HFFc6 (cell line): ENCODE measurements around the gene LIPN. TPM values are rescaled to one million over a fixed set of nuclear protein-coding genes. Genes with fewer than 3 reads are reported as not detected.

Experiments
- DNase-seq: peaks from one replicate; pipeline ENCODE4 v3.0.0-alpha.2; 2018
- H3K27ac Mint-ChIP-seq: 2 replicates; pipeline ENCODE4 v1.8.0; 2020; ENCODE audit warnings: mild to moderate bottlenecking, mixed read lengths
- H3K27me3 Mint-ChIP-seq: 2 replicates; pipeline ENCODE4 v1.8.0; 2021; ENCODE audit warnings: mild to moderate bottlenecking, moderate library complexity, mixed read lengths; ENCODE audit not compliant: insufficient read depth
- H3K36me3 Mint-ChIP-seq: 2 replicates; pipeline ENCODE4 v1.8.0; 2021; ENCODE audit warnings: low read depth, mixed read lengths
- H3K4me1 Mint-ChIP-seq: 2 replicates; pipeline ENCODE4 v1.8.0; 2020; ENCODE audit warnings: low read depth, mixed read lengths
- H3K4me3 Mint-ChIP-seq: 2 replicates; pipeline ENCODE4 v1.8.0; 2020; ENCODE audit warnings: mild to moderate bottlenecking, moderate library complexity, mixed read lengths
- H3K9me3 Mint-ChIP-seq: 2 replicates; pipeline ENCODE4 v1.8.0; 2020; ENCODE audit warnings: mild to moderate bottlenecking, mixed read lengths
- total RNA-seq, 6 experiments: library from RNA; stranded (reverse); fragmentation: NEBNext Ultra II Directional; extraction: Animal tissue kit (Norgen Biotek cat#: 25700); gene quantifications; 2 replicates in 1 of 6; 3 replicates in 5 of 6; pipeline ENCODE4 v1.2.3, GENCODE V29; 2021
- TF ChIP-seq, protein P1 (sequence below): fragments of 200-600 bp; sonication (generic); IDR thresholded peaks from 2 replicates; pipeline ENCODE4 v1.5.0; 2021; ENCODE audit warnings: antibody characterized with exemption, mild to moderate bottlenecking

LIPN gene
- total RNA-seq, 6 experiments from 2014 or later, result not detected

DNA sequence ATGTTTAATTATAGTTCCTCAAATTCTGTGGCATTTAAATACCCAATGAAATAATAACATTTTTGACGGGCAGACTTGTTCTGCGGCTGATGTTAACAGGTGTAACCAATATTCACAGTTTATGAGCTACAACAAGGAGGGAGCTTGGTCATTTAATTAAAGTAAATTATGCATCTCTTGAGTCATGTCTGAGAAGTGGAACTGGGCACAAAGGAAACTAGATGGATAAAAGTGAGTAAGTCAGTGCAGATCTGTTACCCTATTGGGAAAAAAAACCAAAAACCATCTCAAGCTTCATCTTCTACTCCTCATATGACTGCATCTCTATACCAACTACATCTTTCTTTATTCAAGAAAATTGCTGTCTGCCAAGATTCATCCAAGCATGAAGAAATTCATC is 67.9 kb downstream of the LIPN start:
- no peak overlapping the region for H3K4me3 Mint-ChIP-seq
- peaks cover 6% of the 10 kb centered on the region; the same call in 1 of the 2 replicates for H3K4me1 Mint-ChIP-seq
- H3K27me3 Mint-ChIP-seq, result peaks cover 2% of the 10 kb centered on the region; the same call in 1 of the 2 replicates
- H3K27ac Mint-ChIP-seq, result no peak overlapping the region
- no peak for DNase-seq
- H3K9me3 Mint-ChIP-seq, result no peaks in the 10 kb centered on the region
- TF ChIP-seq, protein P1, sequence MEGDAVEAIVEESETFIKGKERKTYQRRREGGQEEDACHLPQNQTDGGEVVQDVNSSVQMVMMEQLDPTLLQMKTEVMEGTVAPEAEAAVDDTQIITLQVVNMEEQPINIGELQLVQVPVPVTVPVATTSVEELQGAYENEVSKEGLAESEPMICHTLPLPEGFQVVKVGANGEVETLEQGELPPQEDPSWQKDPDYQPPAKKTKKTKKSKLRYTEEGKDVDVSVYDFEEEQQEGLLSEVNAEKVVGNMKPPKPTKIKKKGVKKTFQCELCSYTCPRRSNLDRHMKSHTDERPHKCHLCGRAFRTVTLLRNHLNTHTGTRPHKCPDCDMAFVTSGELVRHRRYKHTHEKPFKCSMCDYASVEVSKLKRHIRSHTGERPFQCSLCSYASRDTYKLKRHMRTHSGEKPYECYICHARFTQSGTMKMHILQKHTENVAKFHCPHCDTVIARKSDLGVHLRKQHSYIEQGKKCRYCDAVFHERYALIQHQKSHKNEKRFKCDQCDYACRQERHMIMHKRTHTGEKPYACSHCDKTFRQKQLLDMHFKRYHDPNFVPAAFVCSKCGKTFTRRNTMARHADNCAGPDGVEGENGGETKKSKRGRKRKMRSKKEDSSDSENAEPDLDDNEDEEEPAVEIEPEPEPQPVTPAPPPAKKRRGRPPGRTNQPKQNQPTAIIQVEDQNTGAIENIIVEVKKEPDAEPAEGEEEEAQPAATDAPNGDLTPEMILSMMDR, result no peak
- no peaks in the 10 kb centered on the region for H3K36me3 Mint-ChIP-seq

DNA sequence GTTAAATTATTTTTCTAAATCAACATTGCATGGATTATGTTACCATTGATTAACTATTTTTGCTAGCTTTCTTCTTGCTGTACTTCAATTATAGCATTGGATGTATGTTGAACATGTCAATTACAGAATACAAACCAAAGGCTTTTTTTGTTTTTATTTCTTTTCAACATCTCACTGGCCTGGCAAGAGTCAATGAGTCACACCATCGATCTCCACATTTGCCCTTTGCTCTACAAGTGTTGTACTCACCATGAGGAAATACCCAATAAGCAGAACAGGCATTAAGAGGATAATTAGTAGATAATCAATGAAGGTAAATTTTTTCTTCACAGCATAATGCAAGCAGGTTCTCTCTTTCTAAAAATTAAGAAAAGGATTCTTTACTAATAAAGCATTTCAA is 68.5 kb downstream of the LIPN start:
- Mint-ChIP-seq H3K4me1 (peaks cover 6% of the 10 kb centered on the region; the same call in 1 of the 2 replicates), H3K9me3 (no peaks in the 10 kb centered on the region), H3K27ac (no peak overlapping the region), H3K4me3 (no peak overlapping the region), H3K36me3 (no peaks in the 10 kb centered on the region), H3K27me3 (peaks cover 7% of the 10 kb centered on the region; the same call in 1 of the 2 replicates)
- no peak for DNase-seq
- TF ChIP-seq, protein P1, result no peak

Other genes starting within 250 kb of the LIPN start
- 1 to 10 TPM; 1.8 to 3.1 (median 2.4) TPM for gene RNLS, start 176.7 kb upstream of the LIPN start, total RNA-seq
- gene LIPJ, start 173.3 kb upstream of the LIPN start, total RNA-seq, result not detected
- not detected for gene LIPF, start 95.6 kb upstream of the LIPN start, total RNA-seq
- not detected for gene LIPK, start 53.8 kb upstream of the LIPN start, total RNA-seq
- not detected for gene LIPM, start 42.7 kb downstream of the LIPN start, total RNA-seq
- gene ANKRD22, start 91.8 kb downstream of the LIPN start, total RNA-seq, result not detected
- 10 to 100 TPM; 28.8 to 44.9 (median 40.6) TPM for gene STAMBPL1, start 120.2 kb downstream of the LIPN start, total RNA-seq
- 100 to 1,000 TPM; 112 to 178 (median 164) TPM for gene ACTA2, start 192.8 kb downstream of the LIPN start, total RNA-seq
- 10 to 100 TPM; 52.9 to 62.9 (median 57.5) TPM for gene FAS, start 230.8 kb downstream of the LIPN start, total RNA-seq